Measurements from ENCODE around the gene CRTC2. TPM values are rescaled to one million over a fixed set of nuclear protein-coding genes. Genes with fewer than 3 reads are reported as not detected.

Gene CRTC2
- total RNA-seq, 1 donor from 2014 or later, result 47.3 TPM

DNA sequence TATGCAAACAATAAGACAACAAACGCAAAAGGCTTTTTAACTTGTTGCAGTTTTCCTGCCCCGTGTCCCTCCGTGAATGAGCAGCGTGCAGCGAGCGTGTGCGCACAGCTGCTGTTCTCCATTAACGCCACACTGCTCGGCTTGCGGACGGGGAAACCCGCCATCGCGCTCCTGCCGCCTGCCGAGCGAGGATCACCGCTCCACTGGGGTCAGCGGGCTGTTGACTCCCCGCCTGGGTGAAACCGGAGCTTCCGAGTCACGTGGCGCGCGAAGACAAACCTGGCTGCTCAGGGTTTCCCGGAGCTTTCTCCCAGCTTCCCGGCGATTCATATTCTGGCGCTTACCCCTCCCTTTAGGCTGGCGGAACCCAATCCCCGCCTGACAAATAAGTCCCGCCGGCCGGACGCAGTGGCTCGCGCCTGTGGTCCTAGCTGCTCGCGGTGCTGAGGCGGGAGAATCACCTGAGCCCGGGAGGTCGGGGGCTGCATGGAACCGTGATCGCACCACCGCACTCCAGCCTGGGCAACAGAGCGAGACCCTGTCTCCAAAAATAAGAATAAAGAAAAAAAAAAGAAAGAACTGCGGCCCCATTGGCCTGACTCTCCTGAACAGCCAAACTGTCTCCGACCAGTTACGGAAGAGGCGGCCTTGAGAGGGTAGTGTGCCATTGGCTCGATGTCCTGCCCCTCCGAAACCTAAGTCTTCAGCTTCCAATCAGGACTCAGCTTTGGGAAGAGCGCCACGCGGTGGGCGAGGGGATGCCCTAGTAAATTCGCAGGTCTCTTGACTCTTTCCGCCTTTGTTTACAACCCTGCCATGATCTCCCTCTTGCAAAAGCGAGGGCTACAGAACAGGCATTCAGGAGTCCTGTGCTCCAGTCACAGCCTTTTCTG is 8.9 kb upstream of the CRTC2 start, which contains the start of gene CREB3L4:
Gene CREB3L4, plus strand, starts transcription at position 796 of the 893 bp plus-strand sequence. CDS start 624 bp downstream, outside the sequence.
- peak; percentile 90 for DNase-seq
- Mint-ChIP-seq H3K4me3 (ENCODE audit: unreplicated experiment) (peak within 1 kb of the TSS; percentile 97), H3K27ac (ENCODE audit: unreplicated experiment) (peak within 1 kb of the TSS; percentile 98), H3K36me3 (ENCODE audit: unreplicated experiment) (no peaks in the 10 kb centered on the region), H3K9me3 (ENCODE audit: unreplicated experiment) (peaks cover 13% of the 10 kb centered on the region), H3K4me1 (ENCODE audit: low read depth, unreplicated experiment) (peaks cover 19% of the 10 kb centered on the region), H3K27me3 (ENCODE audit: unreplicated experiment) (peaks cover 19% of the 10 kb centered on the region)
- TF ChIP-seq, protein P1, sequence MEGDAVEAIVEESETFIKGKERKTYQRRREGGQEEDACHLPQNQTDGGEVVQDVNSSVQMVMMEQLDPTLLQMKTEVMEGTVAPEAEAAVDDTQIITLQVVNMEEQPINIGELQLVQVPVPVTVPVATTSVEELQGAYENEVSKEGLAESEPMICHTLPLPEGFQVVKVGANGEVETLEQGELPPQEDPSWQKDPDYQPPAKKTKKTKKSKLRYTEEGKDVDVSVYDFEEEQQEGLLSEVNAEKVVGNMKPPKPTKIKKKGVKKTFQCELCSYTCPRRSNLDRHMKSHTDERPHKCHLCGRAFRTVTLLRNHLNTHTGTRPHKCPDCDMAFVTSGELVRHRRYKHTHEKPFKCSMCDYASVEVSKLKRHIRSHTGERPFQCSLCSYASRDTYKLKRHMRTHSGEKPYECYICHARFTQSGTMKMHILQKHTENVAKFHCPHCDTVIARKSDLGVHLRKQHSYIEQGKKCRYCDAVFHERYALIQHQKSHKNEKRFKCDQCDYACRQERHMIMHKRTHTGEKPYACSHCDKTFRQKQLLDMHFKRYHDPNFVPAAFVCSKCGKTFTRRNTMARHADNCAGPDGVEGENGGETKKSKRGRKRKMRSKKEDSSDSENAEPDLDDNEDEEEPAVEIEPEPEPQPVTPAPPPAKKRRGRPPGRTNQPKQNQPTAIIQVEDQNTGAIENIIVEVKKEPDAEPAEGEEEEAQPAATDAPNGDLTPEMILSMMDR (IDR thresholded peaks at IDR 0.05; ENCODE audit: partially characterized antibody, unreplicated experiment), result peak; percentile 20

DNA sequence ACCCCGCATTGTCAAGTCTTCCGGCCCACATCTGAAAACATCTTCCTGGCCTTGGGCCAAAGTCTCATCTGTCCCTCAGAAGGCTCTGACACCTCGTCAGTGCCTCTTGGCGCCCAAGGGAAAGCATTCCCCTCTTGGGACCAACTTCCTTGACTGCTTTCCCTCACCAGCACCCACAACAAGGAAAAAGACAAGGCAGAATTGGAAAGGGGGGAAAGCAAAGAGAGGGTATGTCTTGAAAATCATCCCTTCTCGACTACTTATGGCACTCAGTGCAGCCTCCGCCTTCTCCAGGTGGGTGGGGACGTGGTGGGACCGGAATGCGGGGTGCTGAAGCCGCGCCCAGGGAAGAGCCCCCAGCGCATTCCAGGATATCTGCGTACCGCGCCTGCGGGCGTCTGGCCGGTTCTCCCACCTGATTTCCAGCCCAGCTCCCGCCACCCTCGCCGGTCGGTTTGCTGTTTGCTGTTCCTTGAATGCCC is 5.5 kb upstream of the CRTC2 start:
- peaks cover 31% of the 10 kb centered on the region for H3K4me1 Mint-ChIP-seq (ENCODE audit: low read depth, unreplicated experiment)
- peaks cover 13% of the 10 kb centered on the region for H3K9me3 Mint-ChIP-seq (ENCODE audit: unreplicated experiment)
- H3K4me3 Mint-ChIP-seq (ENCODE audit: unreplicated experiment), result peak overlapping the region; percentile 96
- no peaks in the 10 kb centered on the region for H3K36me3 Mint-ChIP-seq (ENCODE audit: unreplicated experiment)
- DNase-seq, result peak; percentile 50
- peaks cover 24% of the 10 kb centered on the region for H3K27me3 Mint-ChIP-seq (ENCODE audit: unreplicated experiment)
- TF ChIP-seq, protein P1 (IDR thresholded peaks at IDR 0.05; ENCODE audit: partially characterized antibody, unreplicated experiment), result no peak
- H3K27ac Mint-ChIP-seq (ENCODE audit: unreplicated experiment), result peak overlapping the region; percentile 99

DNA sequence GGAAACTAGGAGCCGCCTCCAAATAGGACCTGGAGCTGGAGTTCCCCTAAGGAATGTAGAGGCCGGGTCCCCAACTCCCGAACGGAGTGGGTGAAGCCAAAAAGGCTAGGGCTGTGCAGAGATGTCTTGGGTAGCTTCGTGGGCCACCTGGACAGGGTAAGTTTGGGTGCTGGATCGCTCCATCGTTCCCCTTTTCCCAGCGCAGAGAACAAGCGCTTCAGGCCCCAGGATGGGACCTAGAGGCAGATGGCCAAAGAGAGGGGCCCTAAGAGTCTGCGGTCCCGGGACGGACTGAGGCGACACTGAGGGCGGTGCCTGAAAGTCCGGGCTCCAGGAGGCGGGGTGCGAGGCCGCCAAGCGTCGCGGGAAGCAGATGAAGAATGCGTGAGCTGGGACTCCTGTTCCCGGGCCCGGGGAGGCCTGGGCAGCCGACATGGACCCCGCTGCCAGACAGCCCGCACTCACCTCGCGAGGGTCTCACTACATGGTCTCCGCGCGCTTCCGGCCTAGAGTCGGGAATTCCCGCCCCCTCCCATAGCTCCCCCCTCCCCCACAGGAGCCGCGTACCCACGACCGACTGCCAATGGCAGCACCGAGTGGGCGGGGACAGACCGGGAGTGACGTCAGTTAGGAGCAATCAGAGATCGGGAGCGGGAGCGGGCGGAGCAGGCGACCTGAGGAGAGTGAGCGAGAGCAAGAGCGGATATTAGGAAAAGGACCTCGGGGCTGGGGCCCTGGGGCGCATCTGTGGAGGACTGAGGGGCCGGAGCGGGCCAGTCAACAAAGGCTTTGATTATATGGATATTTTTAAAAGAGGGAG is 4.8 kb upstream of the CRTC2 start, which contains the start of gene SLC39A1:
Gene SLC39A1, minus strand, starts transcription at position 508 of the 820 bp plus-strand sequence. CDS start 822 bp downstream, outside the sequence.
- H3K4me1 Mint-ChIP-seq (ENCODE audit: low read depth, unreplicated experiment), result peaks cover 27% of the 10 kb centered on the region
- H3K36me3 Mint-ChIP-seq (ENCODE audit: unreplicated experiment), result no peaks in the 10 kb centered on the region
- peak; percentile 99 for DNase-seq
- peak within 1 kb of the TSS; percentile 99 for H3K27ac Mint-ChIP-seq (ENCODE audit: unreplicated experiment)
- H3K27me3 Mint-ChIP-seq (ENCODE audit: unreplicated experiment), result peaks cover 24% of the 10 kb centered on the region
- TF ChIP-seq, protein P1 (IDR thresholded peaks at IDR 0.05; ENCODE audit: partially characterized antibody, unreplicated experiment), result no peak
- H3K9me3 Mint-ChIP-seq (ENCODE audit: unreplicated experiment), result peaks cover 15% of the 10 kb centered on the region
- H3K4me3 Mint-ChIP-seq (ENCODE audit: unreplicated experiment), result peak within 1 kb of the TSS; percentile 96

DNA sequence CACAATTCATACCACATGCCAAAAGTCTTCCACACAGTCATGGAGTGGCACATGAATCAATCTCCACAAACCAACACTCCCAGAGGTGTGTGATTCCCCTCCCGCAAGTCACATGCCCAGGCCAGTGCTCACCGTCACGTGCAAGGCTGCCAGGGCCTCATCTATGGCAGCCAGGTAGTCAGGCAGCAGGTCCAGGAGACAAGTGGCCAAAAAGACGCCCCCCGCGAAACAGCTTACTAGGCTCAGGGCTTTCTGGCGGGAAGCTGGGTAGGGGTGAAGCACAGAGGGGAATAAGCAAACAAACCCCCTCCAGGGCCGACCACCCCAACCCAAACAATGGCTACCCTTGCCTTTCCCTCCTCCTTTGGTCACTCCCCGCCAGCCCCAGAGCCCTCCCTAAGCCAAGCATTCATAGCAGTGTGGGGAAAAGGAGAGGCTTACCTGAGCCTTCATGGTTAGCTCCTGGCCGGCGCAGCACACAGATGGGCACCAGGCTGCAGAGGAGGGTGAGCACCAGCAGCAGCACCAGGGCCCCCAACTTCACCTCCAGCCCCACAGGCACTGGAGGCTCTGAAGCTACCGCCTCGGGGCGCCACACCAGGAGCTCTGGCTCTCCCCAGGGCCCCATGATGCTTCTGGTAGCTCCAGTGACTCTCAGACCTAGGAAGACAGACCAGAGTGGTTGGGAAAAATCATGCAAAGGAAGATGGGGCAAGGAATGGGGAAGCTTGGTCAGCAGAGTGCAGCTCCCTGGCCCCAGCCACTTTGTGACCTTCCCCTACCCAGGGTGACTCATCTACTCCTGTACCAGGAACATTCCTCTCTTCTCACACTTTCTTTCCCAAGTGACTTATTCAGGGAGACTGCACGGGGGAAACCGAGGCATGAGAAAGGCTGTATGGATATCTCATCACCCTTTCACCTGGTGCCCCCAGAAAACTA is 3.9 kb upstream of the CRTC2 start:
- H3K27ac Mint-ChIP-seq (ENCODE audit: unreplicated experiment), result peak overlapping the region; percentile 99
- H3K9me3 Mint-ChIP-seq (ENCODE audit: unreplicated experiment), result peaks cover 13% of the 10 kb centered on the region
- peaks cover 25% of the 10 kb centered on the region for H3K27me3 Mint-ChIP-seq (ENCODE audit: unreplicated experiment)
- H3K4me3 Mint-ChIP-seq (ENCODE audit: unreplicated experiment), result peak overlapping the region; percentile 96
- H3K36me3 Mint-ChIP-seq (ENCODE audit: unreplicated experiment), result no peaks in the 10 kb centered on the region
- DNase-seq, result no peak
- TF ChIP-seq, protein P1 (IDR thresholded peaks at IDR 0.05; ENCODE audit: partially characterized antibody, unreplicated experiment), result no peak
- peaks cover 24% of the 10 kb centered on the region for H3K4me1 Mint-ChIP-seq (ENCODE audit: low read depth, unreplicated experiment)
